Endothelial cell of umbilical vein (primary cell): ENCODE measurements around the gene LZTS3. TPM values are rescaled to one million over a fixed set of nuclear protein-coding genes. Genes with fewer than 3 reads are reported as not detected.

Experiments used
- BruUV-seq: library from RNA; stranded (reverse); fragments of 400-500 nt; replicated peaks from 2 replicates; lab custom pipeline; 2021; lab: Mats Ljungman, UMichigan
- CTCF ChIA-PET: fragments of 300-600, 350-600 bp; sonication (Branson Sonifier 250); formaldehyde crosslinking; loops from one replicate; lab custom pipeline; 2021; ENCODE audit warnings: antibody characterized with exemption, inconsistent platforms; lab: Charles Lee
- POLR2A ChIA-PET: fragments of 300-600, 350-600 bp; sonication (Branson Sonifier 250); formaldehyde crosslinking; loops from one replicate; lab custom pipeline; 2021; ENCODE audit warnings: antibody characterized with exemption, inconsistent platforms; lab: Charles Lee
- DNase-seq: peaks from one replicate; pipeline ENCODE4 v3.0.0-alpha.2; 2011; ENCODE audit warnings: low read depth, low spot score
- FAIRE-seq: peaks from 2 replicates; lab custom pipeline; 2011; peaks lifted over from hg19 to GRCh38; lab: Jason Lieb, UNC
- H2AFZ ChIP-seq: 2 replicates; pipeline ENCODE4 v1.6.0; 2012; ENCODE audit warnings: low read depth, low read length, control low read depth, inconsistent platforms
- H3K27ac ChIP-seq: 2 replicates; pipeline ENCODE4 v1.5.1; 2011; ENCODE audit warnings: low read depth, mild to moderate bottlenecking, control low read depth, low read length, moderate library complexity; ENCODE audit not compliant: insufficient read depth
- H3K27me3 ChIP-seq, 2 experiments: 2 replicates each; pipeline versions ENCODE4 v1.6.0 to v1.6.1; 2011; ENCODE audit warnings: low read length in 2 of 2, mixed read lengths in 1 of 2; ENCODE audit not compliant: control insufficient read depth in 2 of 2, insufficient read depth in 2 of 2
- H3K36me3 ChIP-seq, 2 experiments: 2 replicates in 1 of 2; 3 replicates in 1 of 2; pipeline ENCODE4 v1.5.1; 2011; ENCODE audit warnings: low read length in 2 of 2, mild to moderate bottlenecking in 1 of 2, moderate library complexity in 1 of 2; ENCODE audit not compliant: control insufficient read depth in 2 of 2, insufficient read depth in 2 of 2; ENCODE audit errors: extremely low read depth in 1 of 2
- H3K4me1 ChIP-seq: 3 replicates; pipeline ENCODE4 v1.5.1; 2011; ENCODE audit warnings: mild to moderate bottlenecking, low read length; ENCODE audit not compliant: control insufficient read depth, insufficient read depth; ENCODE audit errors: extremely low read depth
- H3K4me2 ChIP-seq: 2 replicates; pipeline ENCODE4 v1.6.1; 2011; ENCODE audit warnings: low read length, control low read depth, mixed read lengths; ENCODE audit not compliant: insufficient read depth
- H3K4me3 ChIP-seq, 3 experiments: fragments of 200-600 bp in 1 of 3; sonication (generic), shearing (Covaris generic) in 1 of 3; replicated peaks in 1 of 3; 2 replicates each; pipeline ENCODE4 v1.5.1; 2011 to 2016; ENCODE audit warnings: control low read depth in 3 of 3, low read length in 3 of 3, mild to moderate bottlenecking in 2 of 3, inconsistent platforms in 1 of 3, low read depth in 1 of 3, moderate library complexity in 1 of 3; ENCODE audit not compliant: insufficient read depth in 1 of 3
- H3K79me2 ChIP-seq: 2 replicates; pipeline ENCODE4 v1.6.0; 2012; ENCODE audit warnings: low read length, inconsistent platforms; ENCODE audit not compliant: control insufficient read depth, insufficient read depth
- H3K9ac ChIP-seq: replicated peaks from 2 replicates; pipeline ENCODE3; 2011; ENCODE audit warnings: low read length, control low read depth; ENCODE audit not compliant: insufficient read depth; ENCODE audit errors: extremely low read depth
- H3K9me1 ChIP-seq: replicated peaks from 3 replicates; pipeline ENCODE4 v1.6.0; 2011; ENCODE audit warnings: mild to moderate bottlenecking, low read length; ENCODE audit not compliant: control insufficient read depth, insufficient read depth; ENCODE audit errors: extremely low read depth
- H3K9me3 ChIP-seq: replicated peaks from 2 replicates; pipeline ENCODE4 v1.5.1; 2012; ENCODE audit warnings: low read length, inconsistent platforms; ENCODE audit not compliant: control insufficient read depth, insufficient read depth
- H4K20me1 ChIP-seq: replicated peaks from 2 replicates; pipeline ENCODE3; 2011; ENCODE audit warnings: mild to moderate bottlenecking, low read length; ENCODE audit not compliant: control insufficient read depth, insufficient read depth; ENCODE audit errors: extremely low read depth
- EZH2 ChIP-seq: IDR thresholded peaks from 2 replicates; pipeline ENCODE4 v1.6.1; 2012; ENCODE audit warnings: borderline replicate concordance, low read depth, mild to moderate bottlenecking, moderate library complexity, low read length, inconsistent platforms; ENCODE audit not compliant: severe bottlenecking
- FOS ChIP-seq: IDR thresholded peaks from 2 replicates; pipeline ENCODE4 v1.6.1; 2011; ENCODE audit warnings: mild to moderate bottlenecking, low read length, moderate library complexity, borderline replicate concordance; ENCODE audit not compliant: insufficient read depth
- GATA2 ChIP-seq: IDR thresholded peaks from 2 replicates; pipeline ENCODE4 v1.7.0; 2011; ENCODE audit warnings: low read depth, mild to moderate bottlenecking, moderate library complexity, mixed read lengths, low read length; ENCODE audit not compliant: insufficient read length, insufficient read depth
- JUN ChIP-seq: IDR thresholded peaks from 2 replicates; pipeline ENCODE4 v1.6.1; 2011; ENCODE audit warnings: borderline replicate concordance, low read depth; ENCODE audit not compliant: insufficient read length, insufficient read depth
- MAX ChIP-seq: IDR thresholded peaks from 2 replicates; pipeline ENCODE4 v1.6.1; 2011; ENCODE audit not compliant: insufficient read depth, insufficient read length
- MYC ChIP-seq: IDR thresholded peaks from one replicate; pipeline ENCODE4 v1.6.1; 2011; ENCODE audit warnings: mild to moderate bottlenecking, low read depth, low read length
- POLR2A ChIP-seq: IDR thresholded peaks from 2 replicates; pipeline ENCODE4 v1.6.1; 2012; ENCODE audit warnings: low read depth, mild to moderate bottlenecking, control low read depth, low read length
- POLR2AphosphoS5 ChIP-seq: IDR thresholded peaks from 2 replicates; pipeline ENCODE4 v1.6.1; 2012; ENCODE audit warnings: low read depth, mild to moderate bottlenecking, control low read depth, low read length, moderate library complexity; ENCODE audit not compliant: insufficient read depth
- dilution Hi-C: fragments of 300-500 bp; cut with MboI; formaldehyde crosslinking; loops from one replicate; pipeline ENCODE4 v1.15.0; 2019; ENCODE audit warnings: low sequenced_read_pairs; ENCODE audit not compliant: extremely low pct_ligation_motif_present
- intact Hi-C: fragments of 100-400 bp; cut with micrococcal nuclease; formaldehyde crosslinking; loops from one replicate; pipeline ENCODE4 v1.10.0; 2022
- polyA plus RNA-seq, 4 experiments: library from polyadenylated mRNA; depleted of rRNA in 3 of 4; stranded (reverse) in 3 of 4; unstranded in 1 of 4; fragments of >200 nt; gene quantifications; 2 replicates each; pipeline versions ENCODE4 v1.2.1 to v1.2.3, GENCODE V29; 2011 to 2012; ENCODE audit warnings: missing spikeins in 1 of 4
- total RNA-seq: library from RNA; stranded (reverse); gene quantifications from 2 replicates; pipeline ENCODE4 v1.2.3, GENCODE V29; 2021
- TF ChIP-seq, protein P1 (sequence below), 2 donors: IDR thresholded peaks; 1 replicate in 1 of 2; 2 replicates in 1 of 2; pipeline ENCODE4 v1.5.1; 2011; ENCODE audit warnings: low read length in 2 of 2, mild to moderate bottlenecking in 2 of 2, moderate library complexity in 2 of 2, control low read depth in 1 of 2, inconsistent platforms in 1 of 2, low read depth in 1 of 2; ENCODE audit not compliant: insufficient read depth in 1 of 2; ENCODE audit errors: extremely low read depth in 1 of 2

LZTS3 gene
- total and polyA plus RNA-seq, 2 donors (not counting 3 experiments of a cell fraction or from before 2014, with no cell fraction given), result 4.5 to 5.7 TPM

DNA sequence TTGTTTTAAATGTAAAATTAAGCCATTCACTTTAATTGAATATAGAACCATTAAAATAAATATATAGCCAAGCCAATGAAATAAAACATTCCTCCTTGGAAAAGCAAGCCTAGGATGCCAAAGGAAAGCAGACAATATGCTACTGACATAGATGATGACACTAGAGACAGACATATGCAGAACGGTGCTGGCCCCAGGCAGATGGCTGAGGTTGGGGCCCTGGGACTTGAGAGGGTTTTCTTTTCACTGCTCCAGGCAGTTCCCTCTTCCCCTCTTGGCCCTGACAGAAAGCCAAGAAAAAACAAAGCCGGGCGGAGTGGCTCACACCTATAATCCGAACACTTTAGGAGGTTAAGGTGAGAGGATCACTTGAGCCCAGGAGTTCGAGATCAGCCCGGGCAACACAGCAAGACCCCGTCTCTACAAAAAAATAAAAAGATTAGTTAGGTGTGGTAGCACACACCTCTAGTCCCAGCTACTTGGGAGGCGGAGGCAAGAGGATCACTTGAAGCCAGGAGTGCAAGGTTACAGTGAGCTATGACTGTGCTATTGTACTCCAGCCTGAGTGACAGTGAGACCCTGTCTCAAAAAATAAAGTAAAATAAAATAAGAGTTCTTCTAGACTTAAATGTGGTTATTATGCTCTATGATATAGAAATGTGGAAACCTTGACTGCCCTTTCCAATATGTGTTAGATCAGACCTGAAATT lies 44.9 kb downstream of the LZTS3 start:
- no peak for TF ChIP-seq GATA2
- TF ChIP-seq, protein P1, sequence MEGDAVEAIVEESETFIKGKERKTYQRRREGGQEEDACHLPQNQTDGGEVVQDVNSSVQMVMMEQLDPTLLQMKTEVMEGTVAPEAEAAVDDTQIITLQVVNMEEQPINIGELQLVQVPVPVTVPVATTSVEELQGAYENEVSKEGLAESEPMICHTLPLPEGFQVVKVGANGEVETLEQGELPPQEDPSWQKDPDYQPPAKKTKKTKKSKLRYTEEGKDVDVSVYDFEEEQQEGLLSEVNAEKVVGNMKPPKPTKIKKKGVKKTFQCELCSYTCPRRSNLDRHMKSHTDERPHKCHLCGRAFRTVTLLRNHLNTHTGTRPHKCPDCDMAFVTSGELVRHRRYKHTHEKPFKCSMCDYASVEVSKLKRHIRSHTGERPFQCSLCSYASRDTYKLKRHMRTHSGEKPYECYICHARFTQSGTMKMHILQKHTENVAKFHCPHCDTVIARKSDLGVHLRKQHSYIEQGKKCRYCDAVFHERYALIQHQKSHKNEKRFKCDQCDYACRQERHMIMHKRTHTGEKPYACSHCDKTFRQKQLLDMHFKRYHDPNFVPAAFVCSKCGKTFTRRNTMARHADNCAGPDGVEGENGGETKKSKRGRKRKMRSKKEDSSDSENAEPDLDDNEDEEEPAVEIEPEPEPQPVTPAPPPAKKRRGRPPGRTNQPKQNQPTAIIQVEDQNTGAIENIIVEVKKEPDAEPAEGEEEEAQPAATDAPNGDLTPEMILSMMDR (IDR thresholded peaks at IDR 0.05; ENCODE audit: extremely low read depth in 1 of 2, insufficient read depth in 1 of 2, low read depth in 1 of 2, low read length in 2 of 2), result no peak
- TF ChIP-seq POLR2AphosphoS5, result no peak
- no peak for TF ChIP-seq POLR2A
- no peak overlapping the region for H3K27ac ChIP-seq
- H3K36me3 ChIP-seq, result no peaks in the 10 kb centered on the region
- H3K4me2 ChIP-seq, result no peak overlapping the region
- no peaks in the 10 kb centered on the region for H3K27me3 ChIP-seq
- peaks cover 1% of the 10 kb centered on the region for H3K4me1 ChIP-seq
- no peaks in the 10 kb centered on the region for H3K9me3 ChIP-seq
- no peak overlapping the region for H2AFZ ChIP-seq
- ChIA-PET CTCF (interaction anchor here (1.0 to 1.4 kb wide), 3 partner anchors 10 to 16 kb away, joined by 3 read pairs; no protein-coding TSS in a partner anchor), POLR2A (no interaction called here)
- BruUV-seq, result no TSS peak
- H3K9ac ChIP-seq, result no peak overlapping the region
- H4K20me1 ChIP-seq, result no peaks in the 10 kb centered on the region
- H3K79me2 ChIP-seq, result no peaks in the 10 kb centered on the region
- H3K9me1 ChIP-seq, result no peaks in the 10 kb centered on the region
- DNase-seq (no peak), FAIRE-seq (no peak)
- no peak overlapping the region for H3K4me3 ChIP-seq
- intact Hi-C loops (no loop called here), dilution Hi-C loops (no loop called here)

DNA sequence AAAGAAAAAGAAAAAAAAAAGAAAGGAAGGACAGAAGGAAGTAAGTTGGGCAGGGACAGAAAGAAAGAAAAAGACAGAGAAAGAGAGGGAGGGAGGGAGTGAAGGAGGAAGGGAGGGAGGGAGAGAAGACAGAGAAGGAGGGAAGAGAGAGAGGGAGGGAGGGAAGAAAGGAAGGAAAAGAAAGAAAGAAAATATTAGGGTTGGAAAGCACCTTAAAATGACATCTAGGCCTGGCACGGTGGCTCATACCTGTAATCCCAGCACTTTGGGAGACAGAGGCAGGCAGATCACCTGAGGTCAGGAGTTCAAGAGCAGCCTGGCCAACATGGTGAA lies 46.9 kb downstream of the LZTS3 start:
- no peak for TF ChIP-seq POLR2AphosphoS5
- TF ChIP-seq EZH2, result no peak
- TF ChIP-seq JUN, result no peak
- TF ChIP-seq MYC, result no peak
- no peak for TF ChIP-seq POLR2A
- TF ChIP-seq FOS, result no peak
- TF ChIP-seq GATA2, result no peak
- TF ChIP-seq MAX, result no peak
- TF ChIP-seq, protein P1 (IDR thresholded peaks at IDR 0.05; ENCODE audit: extremely low read depth in 1 of 2, insufficient read depth in 1 of 2, low read depth in 1 of 2, low read length in 2 of 2), result no peak
- intact Hi-C loops (no loop called here), dilution Hi-C loops (no loop called here)
- H2AFZ ChIP-seq, result no peak overlapping the region
- ChIA-PET POLR2A (no interaction called here), CTCF (no interaction called here)
- FAIRE-seq (no peak), DNase-seq (no peak)
- no peaks in the 10 kb centered on the region for H4K20me1 ChIP-seq
- no peak overlapping the region for H3K4me3 ChIP-seq
- no peak overlapping the region for H3K27ac ChIP-seq
- H3K79me2 ChIP-seq, result no peaks in the 10 kb centered on the region
- H3K4me1 ChIP-seq, result peaks cover 9% of the 10 kb centered on the region
- no peaks in the 10 kb centered on the region for H3K9me1 ChIP-seq
- BruUV-seq, result no TSS peak
- H3K9me3 ChIP-seq, result no peaks in the 10 kb centered on the region
- no peaks in the 10 kb centered on the region for H3K36me3 ChIP-seq
- no peaks in the 10 kb centered on the region for H3K27me3 ChIP-seq
- H3K4me2 ChIP-seq, result no peak overlapping the region
- H3K9ac ChIP-seq, result no peak overlapping the region
